Neural crest cell (in vitro differentiated cells): ENCODE data around the gene FHIT. TPM values are rescaled to one million over a fixed set of nuclear protein-coding genes. Genes with fewer than 3 reads are reported as not detected.

Source experiments
- DNase-seq: peaks from one replicate; pipeline ENCODE4 v3.0.0; 2021; ENCODE audit warnings: low read depth, mixed read lengths, low spot score
- H3K27ac Mint-ChIP-seq: one replicate; pipeline ENCODE4 v1.8.0; 2021; ENCODE audit warnings: mild to moderate bottlenecking, mixed read lengths; ENCODE audit not compliant: unreplicated experiment
- H3K27me3 Mint-ChIP-seq: 2 replicates; pipeline ENCODE4 v1.8.0; 2021; ENCODE audit warnings: low read depth, mild to moderate bottlenecking, mixed read lengths
- H3K36me3 Mint-ChIP-seq: 2 replicates; pipeline ENCODE4 v1.8.0; 2021; ENCODE audit warnings: low read depth, mild to moderate bottlenecking, mixed read lengths
- H3K4me1 Mint-ChIP-seq: 2 replicates; pipeline ENCODE4 v1.8.0; 2021; ENCODE audit warnings: mixed read lengths
- H3K4me3 Mint-ChIP-seq: one replicate; pipeline ENCODE4 v1.8.0; 2021; ENCODE audit warnings: mild to moderate bottlenecking, mixed read lengths
- H3K9me3 Mint-ChIP-seq: 2 replicates; pipeline ENCODE4 v1.8.0; 2021; ENCODE audit warnings: mixed read lengths
- total RNA-seq: library from RNA; stranded (reverse); gene quantifications from 2 replicates; pipeline ENCODE4 v1.2.1, GENCODE V29; 2021
- TF ChIP-seq, protein P1 (sequence below): fragments of 200-600 bp; sonication (generic); conservative IDR thresholded peaks from 2 replicates; pipeline ENCODE4 v1.5.0; 2021; ENCODE audit warnings: antibody characterized with exemption, mild to moderate bottlenecking

The FHIT gene
- total RNA-seq, 1 donor from 2014 or later = 5.2 TPM

DNA sequence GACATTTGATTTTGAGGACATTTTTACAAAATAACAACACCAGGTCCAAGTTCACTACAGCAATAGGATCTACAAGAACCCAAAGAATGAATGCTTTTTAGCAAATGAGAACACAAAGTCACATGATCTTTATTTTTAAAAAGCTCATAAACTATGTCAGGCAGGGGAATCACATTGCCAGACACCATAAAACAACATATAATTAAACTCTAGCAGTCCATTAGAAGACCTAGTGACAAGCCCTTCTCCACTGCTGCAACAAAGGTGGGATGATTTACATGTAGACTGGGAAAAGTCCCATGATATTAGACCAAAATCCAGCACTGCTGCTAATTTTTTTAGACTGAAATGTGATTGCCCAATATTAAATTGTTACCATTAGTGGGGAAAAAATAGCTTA, 92.6 kb downstream of the FHIT start:
- no peak overlapping the region for H3K4me3 Mint-ChIP-seq
- DNase-seq = no peak
- no peaks in the 10 kb centered on the region for H3K36me3 Mint-ChIP-seq
- H3K9me3 Mint-ChIP-seq = no peaks in the 10 kb centered on the region
- H3K27me3 Mint-ChIP-seq = no peaks in the 10 kb centered on the region
- TF ChIP-seq, protein P1, sequence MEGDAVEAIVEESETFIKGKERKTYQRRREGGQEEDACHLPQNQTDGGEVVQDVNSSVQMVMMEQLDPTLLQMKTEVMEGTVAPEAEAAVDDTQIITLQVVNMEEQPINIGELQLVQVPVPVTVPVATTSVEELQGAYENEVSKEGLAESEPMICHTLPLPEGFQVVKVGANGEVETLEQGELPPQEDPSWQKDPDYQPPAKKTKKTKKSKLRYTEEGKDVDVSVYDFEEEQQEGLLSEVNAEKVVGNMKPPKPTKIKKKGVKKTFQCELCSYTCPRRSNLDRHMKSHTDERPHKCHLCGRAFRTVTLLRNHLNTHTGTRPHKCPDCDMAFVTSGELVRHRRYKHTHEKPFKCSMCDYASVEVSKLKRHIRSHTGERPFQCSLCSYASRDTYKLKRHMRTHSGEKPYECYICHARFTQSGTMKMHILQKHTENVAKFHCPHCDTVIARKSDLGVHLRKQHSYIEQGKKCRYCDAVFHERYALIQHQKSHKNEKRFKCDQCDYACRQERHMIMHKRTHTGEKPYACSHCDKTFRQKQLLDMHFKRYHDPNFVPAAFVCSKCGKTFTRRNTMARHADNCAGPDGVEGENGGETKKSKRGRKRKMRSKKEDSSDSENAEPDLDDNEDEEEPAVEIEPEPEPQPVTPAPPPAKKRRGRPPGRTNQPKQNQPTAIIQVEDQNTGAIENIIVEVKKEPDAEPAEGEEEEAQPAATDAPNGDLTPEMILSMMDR = no peak
- peaks cover 8% of the 10 kb centered on the region for H3K4me1 Mint-ChIP-seq
- no peak overlapping the region for H3K27ac Mint-ChIP-seq

DNA sequence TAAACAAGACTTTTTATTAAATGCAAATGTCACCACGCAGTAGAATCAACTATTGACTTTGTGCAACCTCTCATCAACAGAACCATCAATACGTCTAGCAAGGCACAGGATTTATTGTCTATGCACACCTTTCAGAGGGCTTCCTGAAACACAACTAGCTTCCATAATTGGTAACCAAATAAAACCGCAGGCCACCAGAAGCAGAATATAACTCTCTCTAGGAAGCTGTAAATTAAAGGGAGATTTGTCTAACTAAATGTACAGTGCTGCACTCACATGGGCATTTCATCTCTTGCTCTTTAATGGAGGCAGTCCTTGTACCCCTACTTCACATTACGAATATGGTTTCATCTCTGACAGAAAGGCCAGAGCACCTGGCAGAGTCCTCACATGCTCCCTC, 93.0 kb downstream of the FHIT start:
- no peak overlapping the region for H3K4me3 Mint-ChIP-seq
- H3K9me3 Mint-ChIP-seq = no peaks in the 10 kb centered on the region
- peaks cover 8% of the 10 kb centered on the region for H3K4me1 Mint-ChIP-seq
- H3K27ac Mint-ChIP-seq = no peak overlapping the region
- DNase-seq = no peak
- no peaks in the 10 kb centered on the region for H3K27me3 Mint-ChIP-seq
- H3K36me3 Mint-ChIP-seq = no peaks in the 10 kb centered on the region
- TF ChIP-seq, protein P1 = no peak

DNA sequence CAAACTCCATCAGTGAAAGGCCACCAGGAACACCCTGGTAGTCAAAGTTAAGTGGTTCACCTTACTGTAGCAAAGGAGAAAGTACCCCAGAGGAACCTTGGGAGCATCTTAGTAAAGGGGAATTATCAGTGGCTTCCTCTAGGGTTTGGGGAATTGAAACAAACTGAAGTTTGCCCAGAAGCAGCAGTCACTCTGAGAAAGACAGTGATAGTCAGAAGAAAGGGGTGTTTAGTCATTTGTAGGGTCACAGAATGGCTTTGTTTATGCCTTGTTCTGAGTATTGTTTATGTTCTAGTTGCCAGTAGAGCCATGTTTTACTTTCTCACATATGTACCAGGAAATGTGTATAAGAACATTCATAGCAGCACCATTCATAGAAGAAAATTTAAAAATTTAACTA, 93.8 kb downstream of the FHIT start:
- H3K9me3 Mint-ChIP-seq = no peaks in the 10 kb centered on the region
- no peaks in the 10 kb centered on the region for H3K36me3 Mint-ChIP-seq

DNA sequence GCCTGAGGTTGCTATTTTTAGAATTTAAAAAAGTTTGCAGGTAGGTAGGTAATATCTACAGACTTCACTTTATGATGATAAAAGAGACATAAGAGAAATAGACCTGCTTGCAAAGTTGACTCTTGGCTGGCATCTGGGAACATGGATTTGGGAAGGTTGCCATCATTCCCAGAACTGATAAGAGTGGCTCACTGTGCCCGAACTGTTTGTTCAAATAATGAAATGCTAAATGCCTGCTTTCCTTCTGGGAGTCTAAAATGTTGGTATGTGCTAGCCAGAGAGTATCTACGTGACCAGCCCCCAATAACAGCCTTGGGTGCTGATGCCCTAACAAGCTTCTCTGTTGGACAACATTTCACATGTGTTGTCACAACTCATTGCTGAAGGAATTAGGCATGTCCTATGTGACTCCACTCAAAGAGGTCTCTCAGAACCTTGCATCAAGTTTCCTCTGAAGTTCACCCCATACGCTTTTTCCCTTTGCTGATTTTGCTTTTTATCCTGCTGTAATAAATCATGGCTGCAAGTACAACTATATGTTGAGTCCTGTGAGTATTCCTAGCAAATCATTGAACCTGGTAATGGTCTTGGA, 95.5 kb downstream of the FHIT start:
- H3K36me3 Mint-ChIP-seq = no peaks in the 10 kb centered on the region
- no peaks in the 10 kb centered on the region for H3K27me3 Mint-ChIP-seq
- TF ChIP-seq, protein P1 = no peak
- DNase-seq = no peak
- H3K4me1 Mint-ChIP-seq = peaks cover 8% of the 10 kb centered on the region
- no peaks in the 10 kb centered on the region for H3K9me3 Mint-ChIP-seq
- no peak overlapping the region for H3K4me3 Mint-ChIP-seq
- H3K27ac Mint-ChIP-seq = no peak overlapping the region

More for the DNA sequence above, 93.8 kb downstream of the FHIT start:
- Mint-ChIP-seq H3K27ac (no peak overlapping the region), H3K4me1 (peaks cover 8% of the 10 kb centered on the region), H3K4me3 (no peak overlapping the region), H3K27me3 (no peaks in the 10 kb centered on the region)
- DNase-seq = no peak
- TF ChIP-seq, protein P1 = no peak

DNA sequence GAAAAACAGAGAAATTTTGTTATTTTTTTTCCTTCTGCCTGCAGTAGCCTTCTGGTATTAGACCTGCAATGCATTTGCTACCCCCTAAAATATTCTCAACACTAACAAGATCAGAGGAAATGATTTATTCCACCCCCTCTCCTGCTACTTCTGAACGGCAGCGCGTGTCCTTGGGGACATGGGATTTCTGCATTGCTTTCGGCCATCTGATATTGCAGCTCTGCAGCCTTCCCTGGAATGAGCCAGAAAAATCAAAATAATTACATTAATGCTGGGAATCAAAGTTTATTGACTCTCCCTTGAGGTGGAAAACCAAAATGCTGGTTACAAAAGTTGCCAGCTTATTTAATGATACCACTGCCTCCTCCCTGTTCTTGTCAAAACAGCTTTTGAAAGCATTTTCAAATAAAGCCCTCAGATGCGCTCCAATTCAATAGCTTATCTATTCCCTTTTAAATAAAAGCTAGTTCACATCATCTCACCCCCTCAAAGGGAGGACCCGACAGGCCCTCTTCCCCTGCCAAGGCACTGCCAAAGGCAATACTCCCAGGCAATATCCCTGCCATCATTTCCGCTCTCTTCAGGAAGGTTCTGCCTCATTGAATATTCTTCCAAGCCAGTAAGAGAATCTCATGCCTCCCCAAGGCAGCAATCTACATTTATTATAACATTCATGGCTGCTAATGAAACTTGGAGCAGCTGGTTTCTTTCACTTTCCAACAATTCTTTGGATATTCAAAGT, 96.6 kb downstream of the FHIT start:
- no peak overlapping the region for H3K27ac Mint-ChIP-seq
- peaks cover 8% of the 10 kb centered on the region for H3K4me1 Mint-ChIP-seq
- H3K36me3 Mint-ChIP-seq = no peaks in the 10 kb centered on the region
- TF ChIP-seq, protein P1 = no peak
- no peaks in the 10 kb centered on the region for H3K9me3 Mint-ChIP-seq
- DNase-seq = no peak
- no peak overlapping the region for H3K4me3 Mint-ChIP-seq
- no peaks in the 10 kb centered on the region for H3K27me3 Mint-ChIP-seq
